Gastroesophageal sphincter (tissue), 3 donors: ENCODE measurements around the gene DCAKD.

ENCODE experiments used
- CTCF ChIP-seq, 4 experiments: fragments of 200-600 bp in 2 of 4; fragments of 450-650 bp in 2 of 4; sonication (generic) in 1 of 4; IDR thresholded peaks; one replicate each; pipeline ENCODE4 v1.5.1; 2017 to 2019; ENCODE audit warnings: antibody characterized with exemption in 4 of 4, mild to moderate bottlenecking in 2 of 4, moderate library complexity in 2 of 4
- POLR2A ChIP-seq, 2 donors: fragments of 450-650 bp; IDR thresholded peaks; one replicate each; pipeline ENCODE4 v1.6.1; 2017; ENCODE audit warnings: antibody characterized with exemption in 2 of 2, mild to moderate bottlenecking in 2 of 2, moderate library complexity in 1 of 2
- POLR2AphosphoS5 ChIP-seq: sonication (generic); formaldehyde crosslinking; IDR thresholded peaks from one replicate; pipeline ENCODE4 v1.6.1; 2017; ENCODE audit warnings: antibody characterized with exemption

GRCh38 chr17:45073414-45074070, 22.1 kb upstream of the DCAKD start:
- TF ChIP-seq CTCF (IDR thresholded peaks at IDR 0.05) (no peak), POLR2A (IDR thresholded peaks at IDR 0.05) (no peak), POLR2AphosphoS5 (peak; percentile 78)
